Mesenchymal stem cell (in vitro differentiated cells and primary cell): ENCODE results near the gene SLC10A4.

Experiments used
- DNase-seq: peaks from one replicate; pipeline ENCODE4 v3.0.0-alpha.2; 2013
- H2AFZ ChIP-seq: one replicate; pipeline ENCODE4 v1.6.1; 2013; ENCODE audit warnings: low read depth, mild to moderate bottlenecking, control low read depth, inconsistent platforms, low read length, moderate library complexity
- H2AK5ac ChIP-seq: 2 replicates; pipeline ENCODE4 v1.6.1; 2013; ENCODE audit warnings: low read length, moderate library complexity, mild to moderate bottlenecking, inconsistent platforms; ENCODE audit not compliant: severe bottlenecking
- H2BK120ac ChIP-seq: one replicate; pipeline ENCODE4 v1.6.1; 2013; ENCODE audit warnings: low read depth, mild to moderate bottlenecking, inconsistent platforms, low read length, moderate library complexity
- H2BK12ac ChIP-seq, 2 experiments: one replicate each; pipeline ENCODE4 v1.6.1; 2013; ENCODE audit warnings: inconsistent platforms in 2 of 2, low read length in 2 of 2, mild to moderate bottlenecking in 2 of 2, moderate library complexity in 2 of 2, control low read depth in 1 of 2
- H2BK15ac ChIP-seq: one replicate; pipeline ENCODE4 v1.6.1; 2013; ENCODE audit warnings: mild to moderate bottlenecking, low read depth, inconsistent platforms; ENCODE audit not compliant: poor library complexity, severe bottlenecking
- H2BK5ac ChIP-seq: 2 replicates; pipeline ENCODE4 v1.6.1; 2013; ENCODE audit warnings: low read depth, mild to moderate bottlenecking, low read length, control low read depth, inconsistent platforms; ENCODE audit not compliant: poor library complexity, severe bottlenecking
- H3K14ac ChIP-seq, 2 experiments: one replicate each; pipeline ENCODE4 v1.6.1; 2013; ENCODE audit warnings: inconsistent platforms in 2 of 2, low read length in 2 of 2, control low read depth in 1 of 2, mild to moderate bottlenecking in 1 of 2, moderate library complexity in 1 of 2
- H3K18ac ChIP-seq, 2 experiments: one replicate each; pipeline ENCODE4 v1.6.1; 2013; ENCODE audit warnings: inconsistent platforms in 2 of 2, low read length in 2 of 2, control low read depth in 1 of 2, low read depth in 1 of 2, mild to moderate bottlenecking in 1 of 2
- H3K23ac ChIP-seq, 2 experiments: one replicate each; pipeline ENCODE4 v1.6.1; 2013; ENCODE audit warnings: inconsistent platforms in 2 of 2, low read length in 2 of 2, mild to moderate bottlenecking in 2 of 2, moderate library complexity in 2 of 2, control low read depth in 1 of 2
- H3K27ac ChIP-seq: 2 replicates; pipeline ENCODE4 v1.5.1; 2013; ENCODE audit warnings: mild to moderate bottlenecking, moderate library complexity, low read length, control low read depth, inconsistent platforms; ENCODE audit not compliant: poor library complexity, severe bottlenecking
- H3K27me3 ChIP-seq, 2 experiments: 2 replicates each; pipeline versions ENCODE4 v1.6.1 to v1.7.0; 2013; ENCODE audit warnings: low read length in 2 of 2, mild to moderate bottlenecking in 2 of 2, moderate library complexity in 2 of 2, control low read depth in 1 of 2, inconsistent platforms in 1 of 2; ENCODE audit not compliant: control insufficient read depth in 1 of 2, insufficient read depth in 1 of 2
- H3K36me3 ChIP-seq, 2 experiments: 2 replicates each; pipeline versions ENCODE4 v1.6.1 to v1.7.0; 2013; ENCODE audit warnings: low read length in 2 of 2, control low read depth in 1 of 2, inconsistent platforms in 1 of 2, low read depth in 1 of 2, mild to moderate bottlenecking in 1 of 2; ENCODE audit not compliant: insufficient read depth in 2 of 2, control insufficient read depth in 1 of 2
- H3K4ac ChIP-seq, 2 experiments: one replicate each; pipeline ENCODE4 v1.6.1; 2013; ENCODE audit warnings: inconsistent platforms in 2 of 2, low read length in 2 of 2, mild to moderate bottlenecking in 2 of 2, moderate library complexity in 2 of 2, control low read depth in 1 of 2, low read depth in 1 of 2
- H3K4me1 ChIP-seq: 2 replicates; pipeline ENCODE4 v1.6.1; 2013; ENCODE audit warnings: low read depth, low read length, control low read depth; ENCODE audit not compliant: control insufficient read depth, insufficient read depth
- H3K4me2 ChIP-seq: 2 replicates; pipeline ENCODE4 v1.6.1; 2013; ENCODE audit warnings: low read length, mild to moderate bottlenecking, inconsistent platforms; ENCODE audit not compliant: poor library complexity, severe bottlenecking
- H3K4me3 ChIP-seq, 2 experiments: 2 replicates each; pipeline versions ENCODE4 v1.5.1 to v1.7.0; 2013; ENCODE audit warnings: low read length in 2 of 2, mild to moderate bottlenecking in 2 of 2, control low read depth in 1 of 2, low read depth in 1 of 2; ENCODE audit not compliant: insufficient read depth in 1 of 2
- H3K79me1 ChIP-seq: replicated peaks from 2 replicates; pipeline ENCODE4 v1.6.1; 2013; ENCODE audit warnings: mild to moderate bottlenecking, control low read depth, low read length, inconsistent platforms; ENCODE audit not compliant: poor library complexity, severe bottlenecking
- H3K9ac ChIP-seq: 2 replicates; pipeline ENCODE4 v1.7.0; 2013; ENCODE audit warnings: mild to moderate bottlenecking, low read length, moderate library complexity
- H3K9me3 ChIP-seq: 2 replicates; pipeline ENCODE4 v1.7.0; 2013; ENCODE audit warnings: mild to moderate bottlenecking, low read length; ENCODE audit not compliant: control insufficient read depth
- H4K8ac ChIP-seq: one replicate; pipeline ENCODE4 v1.6.1; 2013; ENCODE audit warnings: inconsistent platforms, mild to moderate bottlenecking, low read length, moderate library complexity
- H4K91ac ChIP-seq: one replicate; pipeline ENCODE4 v1.6.1; 2013; ENCODE audit warnings: mild to moderate bottlenecking, low read length, inconsistent platforms
- WGBS: methylation state at CpG from one replicate; pipeline ENCODE4 v1.1.7; 2013; ENCODE audit warnings: mixed read lengths; 5-methylcytosine and 5-hydroxymethylcytosine counted together

Gene SLC10A4

GRCh38 chr4:48472794-48473193 lies 10.3 kb upstream of the SLC10A4 start:
- H2BK15ac ChIP-seq, result no peak overlapping the region
- H2AFZ ChIP-seq, result no peak overlapping the region
- H3K79me1 ChIP-seq, result no peaks in the 10 kb centered on the region
- no peak overlapping the region for H2BK5ac ChIP-seq
- no peak overlapping the region for H4K8ac ChIP-seq
- H2BK12ac ChIP-seq, result no peak overlapping the region
- no CpG with 5 or more reads among the region's 1 CpG for WGBS
- H2BK120ac ChIP-seq, result no peak overlapping the region
- H3K4me1 ChIP-seq, result no peaks in the 10 kb centered on the region
- H3K36me3 ChIP-seq, result no peaks in the 10 kb centered on the region
- H3K27ac ChIP-seq, result no peak overlapping the region
- no peak overlapping the region for H3K18ac ChIP-seq
- no peak overlapping the region for H3K14ac ChIP-seq
- H4K91ac ChIP-seq, result no peak overlapping the region
- H3K4me3 ChIP-seq, result no peak overlapping the region
- peaks cover 0 to 5% of the 10 kb centered on the region in 2 experiments for H3K27me3 ChIP-seq
- H3K9me3 ChIP-seq, result no peaks in the 10 kb centered on the region
- no peak overlapping the region for H3K9ac ChIP-seq
- no peak overlapping the region for H3K4me2 ChIP-seq
- H3K4ac ChIP-seq, result no peak overlapping the region
- no peak for DNase-seq
- H3K23ac ChIP-seq, result no peak overlapping the region
- no peak overlapping the region for H2AK5ac ChIP-seq

DNA sequence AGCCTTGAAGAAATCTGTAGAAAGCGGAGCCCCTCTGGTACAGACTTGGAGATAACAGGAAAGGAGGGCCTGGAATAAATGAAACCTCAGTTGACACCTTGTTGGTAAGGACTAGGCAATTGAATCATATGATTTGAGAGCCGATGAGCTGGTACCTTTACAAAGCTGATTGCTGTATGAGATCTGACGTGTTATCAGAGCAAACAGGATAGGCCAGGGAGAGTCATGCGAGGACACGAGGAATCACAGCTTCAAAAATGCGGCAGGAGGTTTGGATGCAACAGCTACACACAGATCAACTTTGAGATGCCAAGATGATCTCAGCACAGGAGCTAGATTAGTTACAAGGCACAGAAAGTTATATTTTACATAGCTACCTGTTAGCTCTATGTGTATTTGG lies 7.4 kb upstream of the SLC10A4 start:
- Histone ChIP-seq H3K36me3 (no peaks in the 10 kb centered on the region), H3K4me2 (no peak overlapping the region), H3K4ac (no peak overlapping the region), H2AFZ (no peak overlapping the region), H3K27me3 (peaks cover 0 to 11% of the 10 kb centered on the region in 2 experiments), H3K9me3 (no peaks in the 10 kb centered on the region), H2BK15ac (no peak overlapping the region), H3K79me1 (no peaks in the 10 kb centered on the region), H3K9ac (no peak overlapping the region), H2BK12ac (no peak overlapping the region), H3K4me1 (no peaks in the 10 kb centered on the region), H2BK5ac (no peak overlapping the region), H3K14ac (no peak overlapping the region), H3K27ac (no peak overlapping the region), H2BK120ac (no peak overlapping the region), H4K91ac (no peak overlapping the region), H3K18ac (no peak overlapping the region), H4K8ac (no peak overlapping the region), H3K4me3 (no peak overlapping the region), H2AK5ac (no peak overlapping the region), H3K23ac (no peak overlapping the region)
- 94% methylated on average over 6 of the region's 6 CpGs for WGBS
- DNase-seq, result no peak

DNA sequence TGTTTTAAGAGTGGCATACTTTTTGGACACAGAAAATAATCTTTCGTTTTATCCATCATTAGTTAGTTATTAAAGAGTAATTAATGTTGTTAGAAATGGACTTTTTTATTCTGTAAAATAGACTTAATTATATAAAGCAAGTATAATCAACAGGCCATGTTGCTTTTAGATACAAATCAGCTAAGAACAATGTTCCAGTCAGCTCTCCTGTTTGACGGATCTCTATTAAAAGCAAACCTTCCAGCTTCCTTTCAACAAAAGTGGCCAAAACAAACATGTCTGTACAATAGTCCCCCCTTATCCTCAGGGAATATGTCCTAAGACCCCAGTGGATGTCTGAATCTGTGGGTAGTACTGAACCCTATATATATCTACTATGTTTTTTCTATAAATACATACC lies 4.9 kb upstream of the SLC10A4 start:
- DNase-seq, result no peak
- Histone ChIP-seq H2AK5ac (no peak overlapping the region), H3K9ac (no peak overlapping the region), H2BK15ac (no peak overlapping the region), H3K9me3 (no peaks in the 10 kb centered on the region), H3K23ac (no peak overlapping the region), H2AFZ (no peak overlapping the region), H3K4me1 (peaks cover under 1% of the 10 kb centered on the region), H3K14ac (no peak overlapping the region), H3K27ac (no peak overlapping the region), H3K4me2 (no peak overlapping the region), H3K36me3 (no peaks in the 10 kb centered on the region), H4K8ac (no peak overlapping the region), H2BK120ac (no peak overlapping the region), H3K18ac (no peak overlapping the region), H3K79me1 (no peaks in the 10 kb centered on the region), H2BK12ac (no peak overlapping the region), H2BK5ac (no peak overlapping the region), H3K4me3 (no peak overlapping the region), H3K4ac (no peak overlapping the region), H4K91ac (no peak overlapping the region), H3K27me3 (peaks cover 20 to 33% of the 10 kb centered on the region in 2 experiments)
- 100% methylated on average over 1 of the region's 2 CpGs for WGBS

GRCh38 chr4:48481581-48481980 lies 1.6 kb upstream of the SLC10A4 start:
- Histone ChIP-seq H3K36me3 (no peaks in the 10 kb centered on the region), H2AFZ (no peak overlapping the region), H3K14ac (no peak overlapping the region), H3K4me2 (no peak overlapping the region), H3K9ac (no peak overlapping the region), H3K4ac (no peak overlapping the region), H3K9me3 (peaks cover 4% of the 10 kb centered on the region), H4K91ac (no peak overlapping the region), H4K8ac (no peak overlapping the region), H3K4me1 (peaks cover 8% of the 10 kb centered on the region), H2BK15ac (no peak overlapping the region), H3K27me3 (peaks cover 34 to 61% of the 10 kb centered on the region in 2 experiments), H2AK5ac (no peak overlapping the region), H3K4me3 (no peak overlapping the region), H2BK120ac (no peak overlapping the region), H3K79me1 (no peaks in the 10 kb centered on the region), H3K23ac (no peak overlapping the region), H2BK5ac (no peak overlapping the region), H2BK12ac (no peak overlapping the region), H3K18ac (no peak overlapping the region), H3K27ac (no peak overlapping the region)
- DNase-seq, result no peak
- no CpG with 5 or more reads among the region's 1 CpG for WGBS
